ENCODE measurements around the gene CYBA. TPM values are rescaled to one million over a fixed set of nuclear protein-coding genes. Genes with fewer than 3 reads are reported as not detected.

Gene CYBA
- total RNA-seq, 2 donors from 2014 or later = 188 to 220 TPM

- no peaks in the 10 kb centered on the region for H3K27me3 ChIP-seq (ENCODE audit: control insufficient read depth, insufficient read depth, low read length, poor library complexity, severe bottlenecking)
- Mint-ChIP-seq H3K4me3 (no peak overlapping the region), H3K9me3 (no peaks in the 10 kb centered on the region), H3K27ac (no peak overlapping the region), H3K4me1 (peaks cover 5% of the 10 kb centered on the region), H3K36me3 (ENCODE audit: low read depth) (peaks cover 16% of the 10 kb centered on the region), H3K27me3 (ENCODE audit: insufficient read depth) (no peaks in the 10 kb centered on the region)
- peaks cover 5% of the 10 kb centered on the region for H3K36me3 ChIP-seq (ENCODE audit: control insufficient read depth, insufficient read depth, low read length)
- H3K9me3 ChIP-seq (ENCODE audit: control insufficient read depth, low read length) = no peaks in the 10 kb centered on the region
- no peak for DNase-seq
- no peak for TF ChIP-seq CTCF (conservative IDR thresholded peaks at IDR 0.05)
- no peak overlapping the region for H3K9ac ChIP-seq (ENCODE audit: extremely low read depth, low read length, poor library complexity, severe bottlenecking)
- 92 to 94% methylated on average over 31 to 32 of the region's 32 CpGs for WGBS, 2 experiments (ENCODE audit: insufficient coverage in 1 of 2, insufficient read length in 1 of 2)
- H3K4me1 ChIP-seq (ENCODE audit: control insufficient read depth, insufficient read depth, low read length) = peaks cover 5% of the 10 kb centered on the region
- no peak overlapping the region for H3K27ac ChIP-seq (ENCODE audit: low read depth, low read length)
- H3K4me3 ChIP-seq (ENCODE audit: low read length) = no peak overlapping the region
These were observed 2.9 kb upstream of the CYBA start for GRCh38 chr16:88653596-88654362.

- no peaks in the 10 kb centered on the region for H3K27me3 ChIP-seq (ENCODE audit: control insufficient read depth, insufficient read depth, low read length, poor library complexity, severe bottlenecking)
- 95 to 97% methylated on average over 13 of the region's 13 CpGs for WGBS, 2 experiments (ENCODE audit: insufficient coverage in 1 of 2, insufficient read length in 1 of 2)
- H3K4me3 Mint-ChIP-seq = no peak overlapping the region
These were observed 2.2 kb upstream of the CYBA start for GRCh38 chr16:88653101-88653500.

GRCh38 chr16:88652762-88653063, 1.9 kb upstream of the CYBA start:
- H3K9me3 Mint-ChIP-seq = no peaks in the 10 kb centered on the region

More at GRCh38 chr16:88653101-88653500, 2.2 kb upstream of the CYBA start:
- TF ChIP-seq CTCF (conservative IDR thresholded peaks at IDR 0.05) = no peak
- no peak overlapping the region for H3K4me3 ChIP-seq (ENCODE audit: low read length)
- no peak for DNase-seq
- peaks cover 16% of the 10 kb centered on the region for H3K36me3 Mint-ChIP-seq (ENCODE audit: low read depth)
- peaks cover 5% of the 10 kb centered on the region for H3K4me1 ChIP-seq (ENCODE audit: control insufficient read depth, insufficient read depth, low read length)
- no peaks in the 10 kb centered on the region for H3K9me3 Mint-ChIP-seq
- H3K36me3 ChIP-seq (ENCODE audit: control insufficient read depth, insufficient read depth, low read length) = peaks cover 2% of the 10 kb centered on the region
- H3K9ac ChIP-seq (ENCODE audit: extremely low read depth, low read length, poor library complexity, severe bottlenecking) = no peak overlapping the region
- H3K4me1 Mint-ChIP-seq = peaks cover 5% of the 10 kb centered on the region
- no peak overlapping the region for H3K27ac Mint-ChIP-seq
- H3K27me3 Mint-ChIP-seq (ENCODE audit: insufficient read depth) = no peaks in the 10 kb centered on the region
- no peaks in the 10 kb centered on the region for H3K9me3 ChIP-seq (ENCODE audit: control insufficient read depth, low read length)
- H3K27ac ChIP-seq (ENCODE audit: low read depth, low read length) = no peak overlapping the region

More at GRCh38 chr16:88652762-88653063, 1.9 kb upstream of the CYBA start:
- Mint-ChIP-seq H3K27me3 (ENCODE audit: insufficient read depth) (no peaks in the 10 kb centered on the region), H3K4me3 (no peak overlapping the region), H3K27ac (no peak overlapping the region), H3K36me3 (ENCODE audit: low read depth) (peaks cover 16% of the 10 kb centered on the region), H3K4me1 (peaks cover 5% of the 10 kb centered on the region)
- Histone ChIP-seq H3K27me3 (ENCODE audit: control insufficient read depth, insufficient read depth, low read length, poor library complexity, severe bottlenecking) (no peaks in the 10 kb centered on the region), H3K4me1 (ENCODE audit: control insufficient read depth, insufficient read depth, low read length) (peaks cover 5% of the 10 kb centered on the region), H3K36me3 (ENCODE audit: control insufficient read depth, insufficient read depth, low read length) (no peaks in the 10 kb centered on the region), H3K9me3 (ENCODE audit: control insufficient read depth, low read length) (no peaks in the 10 kb centered on the region), H3K9ac (ENCODE audit: extremely low read depth, low read length, poor library complexity, severe bottlenecking) (no peak overlapping the region), H3K27ac (ENCODE audit: low read depth, low read length) (no peak overlapping the region), H3K4me3 (ENCODE audit: low read length) (no peak overlapping the region)
- TF ChIP-seq CTCF (conservative IDR thresholded peaks at IDR 0.05) = no peak
- no peak for DNase-seq
- WGBS, 2 experiments (ENCODE audit: insufficient coverage in 1 of 2, insufficient read length in 1 of 2) = 95 to 100% methylated on average over 5 to 8 of the region's 8 CpGs
